Dermis microvascular lymphatic vessel endothelial cell (primary cell): ENCODE data around the gene C22orf23. TPM values are rescaled to one million over a fixed set of nuclear protein-coding genes. Genes with fewer than 3 reads are reported as not detected.
"Not testable (repeated sequence)": the region's sequence is repeated elsewhere in the genome, so short reads cannot be mapped to it uniquely, and the experiment has no call there.

Source experiments
- DNase-seq, 2 donors: peaks; one replicate each; pipeline versions ENCODE4 v3.0.0 to v3.0.0-alpha.2; 2010; ENCODE audit warnings: low read depth in 2 of 2
- total RNA-seq: library from RNA; depleted of rRNA; stranded (reverse); fragments of >200 nt; gene quantifications from 2 replicates; pipeline ENCODE4 v1.2.1, GENCODE V29; 2014

Gene C22orf23
- total RNA-seq, 1 donor from 2014 or later = under 0.01 TPM

DNA sequence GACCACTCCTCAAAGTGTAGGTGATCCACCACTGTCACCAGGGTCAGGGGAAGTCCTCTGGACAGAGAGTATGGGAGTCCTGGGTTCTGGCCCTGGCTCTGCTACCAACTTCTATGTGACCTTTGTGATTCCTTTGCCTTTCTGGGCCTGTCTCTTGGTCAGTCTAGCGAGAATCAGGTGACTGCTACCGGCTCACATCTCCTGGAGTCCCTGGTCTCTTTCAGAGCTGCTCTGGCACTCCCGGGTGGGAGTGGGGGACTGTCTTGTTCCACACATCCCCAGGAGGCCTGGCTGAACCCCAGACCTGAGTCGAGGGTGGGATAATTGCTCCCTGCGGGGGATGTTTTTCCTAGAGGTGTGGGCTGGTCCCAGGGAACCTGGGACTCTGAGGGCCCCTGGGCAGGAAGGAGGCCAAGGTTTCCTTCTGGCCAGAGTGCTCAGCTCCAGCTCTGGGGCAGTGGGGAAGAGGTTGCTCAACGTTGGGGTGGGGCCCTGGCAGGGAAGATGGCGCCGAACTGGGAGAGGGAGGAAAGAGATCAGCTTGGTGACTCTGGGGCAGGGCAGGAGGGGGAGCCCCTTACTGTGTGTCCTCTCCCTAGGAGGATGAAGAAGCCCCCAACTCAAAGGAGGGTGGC, 28.9 kb upstream of the C22orf23 start:
- DNase-seq = no peak

DNA sequence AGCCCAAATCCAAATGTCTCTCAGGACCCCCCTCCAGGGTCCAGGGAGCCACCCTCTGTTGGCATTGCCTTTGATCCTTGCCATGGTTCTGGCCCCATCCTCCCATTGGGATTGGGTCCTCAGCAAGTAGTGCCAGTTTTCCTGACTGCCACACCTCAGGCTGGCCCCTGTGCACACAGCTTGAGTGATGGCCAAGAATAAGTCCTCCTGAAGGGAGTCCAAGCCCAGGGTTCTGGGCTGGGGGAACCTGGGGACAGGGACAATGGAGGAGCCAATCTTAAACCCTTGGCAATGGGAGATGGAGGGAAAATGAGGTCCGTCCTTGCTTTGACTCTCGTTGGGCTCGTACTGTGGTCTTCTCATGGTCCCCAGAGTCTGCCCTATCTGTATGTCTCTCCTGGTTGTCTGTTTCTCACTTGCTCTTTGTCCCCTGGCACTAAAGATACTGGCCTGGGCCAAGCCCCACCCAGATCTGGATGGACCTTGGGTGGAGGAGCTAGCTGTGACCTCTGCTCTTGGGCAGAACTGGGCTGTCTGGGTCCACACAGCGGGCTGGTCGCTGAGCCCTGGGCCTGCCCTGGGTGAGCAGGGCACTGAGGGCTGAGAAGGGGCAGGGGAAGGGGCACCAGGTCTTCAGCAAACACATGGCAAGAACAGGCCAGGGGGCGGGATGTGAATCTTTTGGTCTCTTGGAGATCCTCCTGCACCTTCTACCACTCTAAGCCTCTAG, 28.0 kb upstream of the C22orf23 start:
- DNase-seq = no peak

DNA sequence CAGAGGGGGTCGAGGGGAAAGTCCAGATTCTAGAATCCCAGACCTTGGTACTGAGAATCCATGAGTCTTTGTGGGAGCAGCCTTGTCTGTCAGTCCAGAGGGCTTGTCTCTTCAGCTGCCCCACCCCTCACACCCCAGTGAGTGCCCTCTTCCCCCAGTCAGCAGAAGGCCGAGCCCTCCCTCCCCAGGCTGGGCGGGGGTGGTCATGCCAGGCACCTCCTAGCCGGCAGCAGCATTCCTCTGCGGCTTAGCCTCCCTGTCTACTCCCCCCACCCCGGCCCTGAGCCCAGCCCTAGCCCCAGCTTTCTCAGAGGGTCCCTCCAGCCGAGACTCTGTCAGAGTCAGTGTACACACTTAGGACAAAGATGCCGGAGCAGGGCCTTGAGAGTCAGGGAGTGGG, 26.4 kb upstream of the C22orf23 start:
- DNase-seq = no peak

DNA sequence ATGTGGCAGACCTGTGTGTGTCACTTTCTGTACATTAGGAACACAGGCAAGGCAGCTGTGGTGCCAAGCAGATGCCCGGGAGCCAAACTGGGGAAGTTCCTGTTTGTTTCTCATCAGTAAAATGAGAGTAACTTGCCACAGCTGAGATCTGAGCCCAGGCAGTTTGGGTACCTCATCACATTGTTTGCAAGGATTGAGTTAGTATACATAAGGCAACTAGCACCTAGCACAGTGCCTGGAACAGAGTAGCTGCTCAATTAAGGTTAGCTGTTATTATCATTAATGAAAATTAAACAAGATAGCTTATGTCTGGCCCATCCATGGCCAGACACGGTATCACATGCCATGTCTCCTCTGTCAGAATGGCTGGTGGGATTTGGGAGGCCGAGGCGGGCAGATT, 23.1 kb upstream of the C22orf23 start:
- DNase-seq = no peak

DNA sequence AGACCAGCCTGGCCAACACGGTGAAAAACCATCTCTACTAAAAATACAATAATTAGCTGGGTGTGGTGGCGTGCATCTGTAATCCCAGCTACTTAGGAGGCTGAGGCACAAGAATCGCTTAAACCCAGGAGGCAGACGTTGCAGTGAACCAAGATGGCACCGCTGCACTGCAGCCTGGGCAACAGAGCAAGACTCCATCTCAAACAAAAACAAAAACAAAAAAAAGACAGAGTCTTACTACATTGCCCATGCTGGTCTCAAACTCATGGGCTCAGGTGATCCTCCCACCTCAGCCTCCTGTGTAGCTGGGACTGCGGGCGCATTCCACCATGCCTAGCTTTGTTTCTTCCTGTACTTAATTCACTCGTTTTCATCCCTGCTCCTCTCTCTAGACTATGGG, 22.6 kb upstream of the C22orf23 start:
- DNase-seq = not testable (repeated sequence)

DNA sequence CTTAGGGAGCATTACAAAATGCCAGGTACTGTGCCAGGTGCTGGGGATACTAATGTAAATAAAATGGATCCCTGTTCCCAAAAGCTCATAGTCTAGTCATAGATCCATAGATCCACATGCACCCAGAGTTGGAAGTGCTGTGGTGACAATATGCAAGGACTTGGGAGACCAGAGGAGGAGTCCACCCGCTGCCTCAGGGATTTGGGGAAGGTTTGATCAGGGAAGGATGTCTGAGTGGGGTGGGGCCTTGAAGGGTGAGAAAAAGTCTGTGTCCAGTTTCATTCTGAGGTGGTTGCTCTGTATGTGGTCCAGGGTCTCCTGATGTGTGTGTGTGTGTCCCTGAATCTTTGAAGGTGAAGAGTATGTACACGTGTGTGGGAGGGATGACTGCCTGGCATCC, 21.8 kb upstream of the C22orf23 start:
- DNase-seq = no peak

DNA sequence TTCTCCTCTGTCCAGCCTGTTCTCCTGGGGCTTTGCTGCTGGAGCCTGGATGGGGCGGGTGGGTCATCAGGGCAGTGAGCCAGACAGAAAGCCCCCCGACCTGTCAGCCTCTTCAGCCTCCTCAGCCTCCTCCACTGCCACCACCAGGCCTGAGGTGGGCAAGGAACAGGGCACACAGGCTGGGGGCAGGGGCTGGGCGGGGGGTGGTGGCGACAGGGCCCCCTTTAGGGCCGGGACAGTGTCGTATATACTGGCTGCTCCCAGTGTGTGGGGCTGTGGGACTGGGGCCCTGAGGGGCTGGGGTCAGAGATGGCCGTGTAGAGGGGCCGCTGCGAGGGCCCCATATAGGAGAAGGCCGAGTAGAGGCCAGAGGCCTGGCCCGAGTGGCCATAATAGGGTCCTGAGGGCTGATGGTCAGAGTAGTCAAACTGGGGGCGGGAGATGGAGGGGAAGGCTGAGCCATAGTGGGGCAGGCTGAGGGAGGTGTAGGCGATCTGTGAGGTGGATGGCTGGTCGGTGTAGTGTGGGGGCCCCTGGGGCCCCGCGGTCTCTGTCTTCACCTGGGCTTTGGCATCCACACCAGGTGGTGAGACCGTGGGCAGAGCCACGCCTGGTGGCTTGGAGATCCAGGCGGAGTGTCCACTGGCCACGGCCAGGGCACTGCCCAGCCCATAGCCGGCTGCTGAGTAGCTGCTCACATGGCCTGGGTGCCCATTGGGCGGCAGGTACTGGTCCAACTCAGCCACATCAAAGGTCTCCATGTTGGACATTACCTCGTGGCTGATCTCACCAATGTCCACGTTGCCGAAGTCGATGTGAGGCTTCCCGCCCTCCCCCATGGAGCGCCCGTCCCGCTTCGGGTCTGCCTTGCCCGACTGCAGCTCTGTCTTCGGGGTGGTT, 20.1 kb upstream of the C22orf23 start:
- DNase-seq = no peak

DNA sequence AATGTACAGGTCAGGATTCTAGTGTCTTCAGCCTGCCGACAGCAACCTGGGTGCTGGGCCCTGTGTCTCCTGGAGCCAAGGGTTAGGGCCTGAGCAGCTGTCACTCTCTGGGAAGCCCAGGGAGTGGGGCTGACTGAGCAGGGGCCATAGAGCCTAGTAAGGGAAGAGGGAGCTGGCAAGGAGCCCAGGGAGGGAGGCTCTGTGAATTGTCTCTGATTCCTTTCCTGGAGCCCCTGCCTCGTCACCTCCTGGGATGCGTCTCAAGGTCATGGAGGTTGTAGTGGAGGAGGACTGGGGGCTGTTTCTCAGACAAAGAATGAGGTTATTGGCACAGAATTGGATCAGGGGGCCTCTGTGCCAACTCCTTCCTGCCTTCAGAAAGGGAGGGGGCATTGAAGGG, 19.1 kb upstream of the C22orf23 start:
- peak in 1 of 2 donors; percentile 42 for DNase-seq

DNA sequence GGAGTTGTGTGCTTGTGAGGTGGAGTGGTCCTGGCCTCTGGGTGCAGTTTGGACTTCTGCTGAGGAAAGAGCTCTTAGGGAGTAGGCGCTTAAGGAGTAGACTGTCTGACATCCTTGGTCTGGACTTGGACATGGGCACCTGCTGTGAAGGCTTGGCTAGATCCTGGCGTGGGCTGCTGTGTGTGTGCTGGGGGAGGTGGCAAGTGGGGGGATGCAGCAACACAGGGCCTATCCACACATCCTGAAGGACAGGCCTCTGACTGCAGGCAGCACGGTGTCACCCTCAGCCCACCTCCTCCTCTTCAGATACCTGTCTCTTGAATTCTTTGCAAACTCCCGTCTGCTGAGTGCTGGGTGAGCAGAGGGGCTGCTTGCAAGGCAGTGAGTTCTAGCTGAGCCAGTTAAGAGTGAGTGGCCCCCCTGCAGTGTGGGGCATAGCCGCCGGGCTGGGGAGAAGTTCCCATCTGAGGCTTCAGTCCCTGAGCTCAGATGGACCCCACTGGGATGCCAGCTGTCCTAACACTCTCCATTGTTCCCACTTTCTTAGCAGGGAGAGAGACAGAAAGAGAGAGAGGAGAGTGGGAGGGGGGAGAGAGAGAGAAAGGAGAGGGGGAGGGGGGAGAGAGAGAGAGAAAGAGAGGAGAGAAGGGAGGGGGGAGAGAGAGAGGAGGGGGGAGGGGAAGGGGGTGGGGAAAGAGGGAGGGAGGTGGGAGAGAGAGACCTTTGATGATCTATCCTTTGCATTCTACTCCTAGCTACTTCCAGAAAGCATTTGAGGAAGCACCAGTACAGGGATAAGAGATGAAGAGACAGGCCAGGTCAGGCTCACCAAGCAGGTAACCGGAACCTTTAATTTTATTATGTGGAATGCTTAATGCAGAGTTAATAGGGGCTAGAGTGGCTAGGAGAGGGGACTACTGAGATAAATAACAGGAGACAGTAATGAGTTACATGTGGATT, 18.4 kb upstream of the C22orf23 start:
- no peak for DNase-seq

DNA sequence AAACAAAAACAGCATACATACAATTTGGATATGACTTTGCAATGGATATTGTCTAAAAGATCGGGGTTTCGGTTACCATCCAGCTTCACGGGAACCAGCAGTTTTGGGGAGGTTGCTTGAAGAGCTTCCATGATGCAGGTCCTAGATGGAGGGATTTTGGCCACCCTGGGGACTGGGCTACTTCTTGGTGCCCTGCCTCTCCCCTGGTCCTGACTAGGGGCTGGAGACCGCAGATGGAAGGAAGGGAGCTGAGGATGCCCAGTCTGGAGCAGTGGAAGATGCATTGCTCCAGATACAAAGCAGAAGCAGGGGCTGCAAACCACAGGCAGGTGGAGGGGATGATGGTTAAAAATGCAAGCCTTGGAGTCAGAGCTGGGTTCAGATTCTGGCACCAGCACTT, 17.5 kb upstream of the C22orf23 start:
- no peak for DNase-seq

DNA sequence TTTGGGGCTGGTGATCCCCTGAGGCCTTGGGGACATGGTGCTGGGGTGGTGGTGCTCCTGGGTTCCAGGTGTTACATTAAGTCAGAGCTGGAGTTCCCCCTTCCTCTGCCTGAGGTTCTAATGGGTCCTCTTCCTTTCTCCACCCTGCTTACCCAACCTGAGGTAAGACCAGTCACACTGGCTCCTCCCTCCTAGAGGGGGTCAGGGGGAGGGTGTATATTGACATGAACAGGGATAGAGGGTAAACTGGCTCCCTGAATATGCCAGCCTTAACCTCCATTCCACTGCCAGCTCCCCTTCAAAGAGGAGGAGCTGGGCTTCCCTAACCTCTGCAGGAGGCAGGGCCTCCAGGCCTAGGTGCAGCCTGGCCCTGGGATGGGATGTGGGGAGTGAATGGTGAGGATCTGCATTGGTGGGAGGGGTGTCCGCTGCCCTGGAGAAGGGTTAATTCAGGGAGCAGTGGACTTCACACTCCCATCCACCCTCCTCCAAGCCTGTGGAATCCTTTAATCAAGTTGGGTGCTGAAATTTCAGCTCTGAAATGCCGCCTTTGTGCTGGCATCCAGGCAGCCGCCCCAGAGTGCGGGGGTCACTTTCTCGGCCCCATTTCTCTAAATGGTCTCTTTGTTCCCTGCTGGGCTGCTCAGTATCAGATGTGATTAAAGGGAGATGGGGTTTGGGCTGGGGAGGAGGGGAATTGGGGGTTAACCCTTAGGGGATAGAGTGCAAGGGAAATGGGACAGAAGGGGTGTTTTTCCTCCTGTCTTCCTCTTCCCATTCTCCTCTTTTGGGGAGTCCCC, 15.3 kb upstream of the C22orf23 start:
- DNase-seq = no peak

DNA sequence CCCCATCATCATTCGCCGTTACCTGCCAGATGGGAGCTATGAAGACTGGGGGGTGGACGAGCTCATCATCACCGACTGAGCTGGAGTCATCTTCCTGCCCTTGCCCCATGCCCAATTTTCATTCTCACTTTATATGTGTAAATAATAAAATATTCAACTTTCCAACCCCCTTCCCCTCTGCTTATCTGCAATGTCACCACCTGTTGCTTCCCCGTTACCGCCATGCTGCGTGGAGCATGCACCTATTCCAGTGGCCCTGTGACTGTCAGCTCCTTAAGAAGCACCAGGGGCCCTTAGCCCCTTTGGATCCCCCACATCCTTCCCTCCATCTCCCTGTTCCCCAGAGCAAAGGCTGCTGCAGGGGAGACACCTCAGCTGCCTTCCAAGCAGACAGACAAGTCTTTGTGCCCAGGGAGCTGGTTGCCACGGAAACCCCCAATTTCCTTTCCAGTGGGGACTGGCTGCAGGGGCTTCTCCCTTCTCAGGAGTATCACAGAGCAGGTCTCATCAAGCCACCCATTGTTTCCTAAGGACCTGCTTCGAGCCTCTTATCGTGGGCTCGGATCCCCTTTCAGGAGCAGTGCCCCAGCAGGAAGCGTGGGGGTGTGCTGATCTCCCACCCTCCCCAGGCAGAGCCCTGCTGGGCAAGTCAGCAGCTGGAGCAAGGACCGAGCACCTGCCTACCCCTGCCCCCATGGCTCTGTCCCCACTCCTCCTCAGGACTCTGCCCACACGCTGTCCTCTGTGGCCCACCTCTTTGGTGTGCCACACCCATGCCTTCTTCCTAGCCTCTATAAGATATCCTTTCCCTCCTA, 14.4 kb upstream of the C22orf23 start:
- DNase-seq = no peak

DNA sequence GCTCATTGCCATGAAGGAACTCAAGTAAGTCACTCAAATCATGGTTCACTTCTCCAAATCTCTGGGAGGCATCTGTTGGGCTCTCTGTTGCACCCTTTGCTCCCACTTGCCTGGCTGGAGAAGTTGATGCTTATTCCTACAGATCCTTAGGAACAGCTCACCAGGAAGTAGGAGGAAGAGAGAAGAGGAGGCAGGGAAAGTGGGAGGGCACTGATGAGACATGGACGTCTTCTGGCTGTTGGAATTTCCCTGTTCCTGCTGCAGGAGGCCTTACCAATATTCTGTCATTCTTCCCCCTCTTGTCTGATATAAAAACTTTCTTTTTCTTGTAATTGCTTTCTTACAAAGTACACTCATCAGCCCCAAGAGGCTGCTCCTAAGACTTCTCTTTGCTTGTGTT, 13.7 kb upstream of the C22orf23 start:
- DNase-seq = no peak

DNA sequence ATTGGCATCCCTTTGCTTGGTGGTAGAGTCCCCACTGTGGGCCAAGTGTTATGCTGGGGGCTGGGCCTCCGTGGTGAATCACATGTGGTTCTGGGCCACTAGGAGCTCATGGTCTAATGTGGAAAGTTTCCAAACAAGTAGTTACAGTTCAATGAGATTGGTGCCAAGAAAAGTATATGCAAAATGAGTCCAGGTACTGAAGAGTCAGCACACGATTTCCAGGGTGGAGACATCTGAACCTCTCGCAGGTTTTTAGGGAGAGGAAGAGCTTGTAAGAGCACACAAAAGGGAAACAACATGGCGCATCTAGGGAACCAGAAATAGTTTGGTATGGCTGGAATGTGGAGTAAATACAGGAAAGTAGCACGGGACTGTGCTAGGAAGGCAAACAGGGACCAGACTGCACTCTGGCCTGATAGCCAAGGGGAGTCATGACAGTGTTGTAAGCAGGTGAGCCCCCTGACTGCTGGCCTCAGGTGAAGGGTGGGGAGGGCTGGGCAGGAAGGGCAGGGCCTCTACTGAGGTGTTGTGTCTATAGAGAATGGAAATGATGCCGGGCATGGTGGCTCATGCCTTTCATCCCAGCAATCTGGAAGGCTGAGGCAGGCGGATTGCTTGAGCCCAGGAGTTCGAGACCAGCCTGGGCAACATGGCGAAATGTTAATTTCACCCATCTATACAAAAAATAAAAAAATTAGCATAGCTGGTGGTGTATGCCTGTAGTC, 12.7 kb upstream of the C22orf23 start:
- peak; percentile 45 to 71 for DNase-seq

DNA sequence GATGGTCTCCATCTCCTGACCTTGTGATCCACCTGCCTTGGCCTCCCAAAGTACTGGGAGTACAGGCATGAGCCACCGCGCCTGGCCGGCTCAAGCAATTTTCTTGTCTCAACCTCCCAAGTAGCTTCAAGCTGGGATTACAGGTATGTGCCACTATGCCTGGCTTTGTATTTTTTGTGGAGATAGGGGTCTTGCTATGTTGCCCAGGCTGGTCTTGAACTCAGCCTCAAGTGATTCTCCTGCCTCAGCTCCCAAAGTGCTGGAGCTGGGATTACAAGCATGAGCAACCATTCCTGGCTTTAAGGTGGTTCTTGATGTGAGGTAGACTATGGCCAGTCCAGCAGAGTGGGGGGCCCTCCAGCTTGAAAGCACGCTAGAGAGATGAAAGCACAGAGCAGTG, 7.7 kb upstream of the C22orf23 start:
- DNase-seq = no peak

DNA sequence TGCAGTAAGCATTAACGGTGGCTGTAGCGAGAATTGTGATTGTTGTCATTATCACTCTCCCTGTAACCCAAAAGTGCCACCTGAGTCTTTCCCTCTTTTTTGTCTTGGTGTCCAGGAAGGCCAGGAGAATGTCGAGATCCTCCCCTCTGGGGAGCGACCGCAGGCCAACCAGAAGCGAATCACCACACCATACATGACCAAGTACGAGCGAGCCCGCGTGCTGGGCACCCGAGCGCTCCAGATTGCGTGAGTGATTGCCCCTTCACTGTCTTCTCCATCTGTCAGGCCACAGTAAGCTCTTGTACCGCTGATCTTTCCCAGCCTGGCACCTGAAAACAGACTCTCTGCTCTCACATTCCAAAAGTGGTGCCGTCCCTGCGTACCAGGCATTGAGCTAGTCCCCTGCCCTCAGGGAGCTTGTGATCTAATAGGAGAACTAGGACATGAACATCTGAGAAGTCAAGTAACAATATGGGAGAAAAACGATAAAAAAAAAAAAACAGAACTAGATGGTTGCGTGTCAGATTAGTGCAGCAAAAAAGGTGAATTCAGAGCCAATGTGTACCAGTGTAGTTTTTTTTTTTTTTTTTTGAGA, 5.9 kb upstream of the C22orf23 start:
- DNase-seq = no peak

DNA sequence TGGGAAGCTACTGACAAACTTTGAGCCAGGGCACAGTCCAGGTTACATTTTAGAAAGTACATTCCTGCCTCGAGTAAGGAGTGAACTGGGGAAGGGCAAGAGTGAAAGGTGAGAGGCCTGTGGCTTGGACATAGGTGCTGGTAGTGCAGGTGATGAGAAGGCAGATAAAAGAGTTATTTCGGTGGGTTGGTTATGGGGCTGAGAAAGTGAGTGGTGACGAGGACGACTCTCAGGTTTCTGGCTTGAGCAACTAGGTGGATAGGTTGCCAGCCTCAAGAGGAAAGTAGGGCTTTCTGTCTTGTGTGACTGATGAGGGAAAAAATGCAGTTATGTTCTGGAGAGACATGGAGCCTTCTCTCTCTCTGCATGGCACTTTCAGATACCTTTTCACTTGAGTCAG, 3.8 kb upstream of the C22orf23 start:
- no peak for DNase-seq

DNA sequence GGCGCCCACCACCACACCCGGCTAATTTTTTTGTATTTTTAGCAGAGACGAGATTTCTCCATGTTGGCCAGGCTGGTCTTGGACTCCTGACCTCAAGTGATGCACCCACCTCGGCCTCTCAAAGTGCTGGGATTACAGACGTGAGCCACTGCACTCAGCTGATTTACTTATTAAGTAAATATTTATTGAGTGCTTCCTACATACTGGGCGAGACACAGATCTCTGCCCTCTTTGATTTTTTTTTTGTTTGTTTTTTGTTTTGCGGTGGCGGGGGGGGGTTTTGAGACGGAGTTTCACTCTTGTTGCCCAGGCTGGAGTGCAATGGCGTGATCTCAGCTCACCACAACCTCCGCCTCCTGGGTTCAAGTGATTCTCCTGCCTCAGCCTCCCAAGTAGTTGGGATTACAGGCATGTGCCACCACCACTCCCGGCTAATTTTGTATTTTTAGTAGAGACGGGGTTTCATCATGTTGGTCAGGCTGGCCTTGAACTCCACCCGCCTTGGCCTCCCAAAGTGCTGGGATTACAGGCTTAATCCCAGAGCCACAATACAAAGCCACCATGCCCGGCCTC, 2.5 kb upstream of the C22orf23 start:
- not testable (repeated sequence) for DNase-seq
